ENCODE results near the gene CNBD2.

DNA sequence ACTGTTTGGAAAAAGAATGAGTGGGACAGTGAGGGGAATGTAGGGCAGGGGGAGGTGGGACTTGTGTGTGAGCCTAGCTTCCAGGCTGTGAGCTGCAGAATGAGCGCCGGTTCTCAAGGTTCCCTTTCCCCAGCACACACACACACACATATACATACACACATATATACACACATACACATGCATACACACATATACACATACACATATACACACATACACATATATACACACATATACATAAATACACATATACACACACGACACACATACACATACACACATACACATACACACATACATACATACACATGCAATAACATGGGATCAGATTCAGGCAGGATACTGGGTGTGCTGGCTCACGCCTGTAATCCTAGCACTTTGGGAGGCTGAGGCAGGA lies 66.5 kb downstream of the CNBD2 start:
- TF ChIP-seq EZH2 (IDR thresholded peaks at IDR 0.05) (no peak), POLR2AphosphoS5 (IDR thresholded peaks at IDR 0.05; ENCODE audit: borderline replicate concordance, low read depth, low read length) (no peak)
